Endothelial cell of umbilical vein (primary cell): Measurements from ENCODE around the gene IPO9. TPM values are rescaled to one million over a fixed set of nuclear protein-coding genes. Genes with fewer than 3 reads are reported as not detected.

Experiments used
- BruUV-seq: library from RNA; stranded (reverse); fragments of 400-500 nt; replicated peaks from 2 replicates; lab custom pipeline; 2021; lab: Mats Ljungman, UMichigan
- CTCF ChIA-PET: fragments of 300-600, 350-600 bp; sonication (Branson Sonifier 250); formaldehyde crosslinking; loops from one replicate; lab custom pipeline; 2021; ENCODE audit warnings: antibody characterized with exemption, inconsistent platforms; lab: Charles Lee
- POLR2A ChIA-PET: fragments of 300-600, 350-600 bp; sonication (Branson Sonifier 250); formaldehyde crosslinking; loops from one replicate; lab custom pipeline; 2021; ENCODE audit warnings: antibody characterized with exemption, inconsistent platforms; lab: Charles Lee
- DNase-seq: peaks from one replicate; pipeline ENCODE4 v3.0.0-alpha.2; 2011; ENCODE audit warnings: low read depth, low spot score
- FAIRE-seq: peaks from 2 replicates; lab custom pipeline; 2011; peaks lifted over from hg19 to GRCh38; lab: Jason Lieb, UNC
- H2AFZ ChIP-seq: 2 replicates; pipeline ENCODE4 v1.6.0; 2012; ENCODE audit warnings: low read depth, low read length, control low read depth, inconsistent platforms
- H3K27ac ChIP-seq: 2 replicates; pipeline ENCODE4 v1.5.1; 2011; ENCODE audit warnings: low read depth, mild to moderate bottlenecking, control low read depth, low read length, moderate library complexity; ENCODE audit not compliant: insufficient read depth
- H3K27me3 ChIP-seq, 2 experiments: 2 replicates each; pipeline versions ENCODE4 v1.6.0 to v1.6.1; 2011; ENCODE audit warnings: low read length in 2 of 2, mixed read lengths in 1 of 2; ENCODE audit not compliant: control insufficient read depth in 2 of 2, insufficient read depth in 2 of 2
- H3K36me3 ChIP-seq, 2 experiments: 2 replicates in 1 of 2; 3 replicates in 1 of 2; pipeline ENCODE4 v1.5.1; 2011; ENCODE audit warnings: low read length in 2 of 2, mild to moderate bottlenecking in 1 of 2, moderate library complexity in 1 of 2; ENCODE audit not compliant: control insufficient read depth in 2 of 2, insufficient read depth in 2 of 2; ENCODE audit errors: extremely low read depth in 1 of 2
- H3K4me1 ChIP-seq: 3 replicates; pipeline ENCODE4 v1.5.1; 2011; ENCODE audit warnings: mild to moderate bottlenecking, low read length; ENCODE audit not compliant: control insufficient read depth, insufficient read depth; ENCODE audit errors: extremely low read depth
- H3K4me2 ChIP-seq: 2 replicates; pipeline ENCODE4 v1.6.1; 2011; ENCODE audit warnings: low read length, control low read depth, mixed read lengths; ENCODE audit not compliant: insufficient read depth
- H3K4me3 ChIP-seq, 3 experiments: fragments of 200-600 bp in 1 of 3; sonication (generic), shearing (Covaris generic) in 1 of 3; replicated peaks in 1 of 3; 2 replicates each; pipeline ENCODE4 v1.5.1; 2011 to 2016; ENCODE audit warnings: control low read depth in 3 of 3, low read length in 3 of 3, mild to moderate bottlenecking in 2 of 3, inconsistent platforms in 1 of 3, low read depth in 1 of 3, moderate library complexity in 1 of 3; ENCODE audit not compliant: insufficient read depth in 1 of 3
- H3K79me2 ChIP-seq: 2 replicates; pipeline ENCODE4 v1.6.0; 2012; ENCODE audit warnings: low read length, inconsistent platforms; ENCODE audit not compliant: control insufficient read depth, insufficient read depth
- H3K9ac ChIP-seq: replicated peaks from 2 replicates; pipeline ENCODE3; 2011; ENCODE audit warnings: low read length, control low read depth; ENCODE audit not compliant: insufficient read depth; ENCODE audit errors: extremely low read depth
- H3K9me1 ChIP-seq: replicated peaks from 3 replicates; pipeline ENCODE4 v1.6.0; 2011; ENCODE audit warnings: mild to moderate bottlenecking, low read length; ENCODE audit not compliant: control insufficient read depth, insufficient read depth; ENCODE audit errors: extremely low read depth
- H3K9me3 ChIP-seq: replicated peaks from 2 replicates; pipeline ENCODE4 v1.5.1; 2012; ENCODE audit warnings: low read length, inconsistent platforms; ENCODE audit not compliant: control insufficient read depth, insufficient read depth
- H4K20me1 ChIP-seq: replicated peaks from 2 replicates; pipeline ENCODE3; 2011; ENCODE audit warnings: mild to moderate bottlenecking, low read length; ENCODE audit not compliant: control insufficient read depth, insufficient read depth; ENCODE audit errors: extremely low read depth
- CTCF ChIP-seq, 2 donors: IDR thresholded peaks; 1 replicate in 1 of 2; 2 replicates in 1 of 2; pipeline ENCODE4 v1.5.1; 2011; ENCODE audit warnings: low read length in 2 of 2, mild to moderate bottlenecking in 2 of 2, moderate library complexity in 2 of 2, control low read depth in 1 of 2, inconsistent platforms in 1 of 2, low read depth in 1 of 2; ENCODE audit not compliant: insufficient read depth in 1 of 2; ENCODE audit errors: extremely low read depth in 1 of 2
- EZH2 ChIP-seq: IDR thresholded peaks from 2 replicates; pipeline ENCODE4 v1.6.1; 2012; ENCODE audit warnings: borderline replicate concordance, low read depth, mild to moderate bottlenecking, moderate library complexity, low read length, inconsistent platforms; ENCODE audit not compliant: severe bottlenecking
- FOS ChIP-seq: IDR thresholded peaks from 2 replicates; pipeline ENCODE4 v1.6.1; 2011; ENCODE audit warnings: mild to moderate bottlenecking, low read length, moderate library complexity, borderline replicate concordance; ENCODE audit not compliant: insufficient read depth
- GATA2 ChIP-seq: IDR thresholded peaks from 2 replicates; pipeline ENCODE4 v1.7.0; 2011; ENCODE audit warnings: low read depth, mild to moderate bottlenecking, moderate library complexity, mixed read lengths, low read length; ENCODE audit not compliant: insufficient read length, insufficient read depth
- JUN ChIP-seq: IDR thresholded peaks from 2 replicates; pipeline ENCODE4 v1.6.1; 2011; ENCODE audit warnings: borderline replicate concordance, low read depth; ENCODE audit not compliant: insufficient read length, insufficient read depth
- MAX ChIP-seq: IDR thresholded peaks from 2 replicates; pipeline ENCODE4 v1.6.1; 2011; ENCODE audit not compliant: insufficient read depth, insufficient read length
- MYC ChIP-seq: IDR thresholded peaks from one replicate; pipeline ENCODE4 v1.6.1; 2011; ENCODE audit warnings: mild to moderate bottlenecking, low read depth, low read length
- POLR2A ChIP-seq: IDR thresholded peaks from 2 replicates; pipeline ENCODE4 v1.6.1; 2012; ENCODE audit warnings: low read depth, mild to moderate bottlenecking, control low read depth, low read length
- POLR2AphosphoS5 ChIP-seq: IDR thresholded peaks from 2 replicates; pipeline ENCODE4 v1.6.1; 2012; ENCODE audit warnings: low read depth, mild to moderate bottlenecking, control low read depth, low read length, moderate library complexity; ENCODE audit not compliant: insufficient read depth
- dilution Hi-C: fragments of 300-500 bp; cut with MboI; formaldehyde crosslinking; loops from one replicate; pipeline ENCODE4 v1.15.0; 2019; ENCODE audit warnings: low sequenced_read_pairs; ENCODE audit not compliant: extremely low pct_ligation_motif_present
- intact Hi-C: fragments of 100-400 bp; cut with micrococcal nuclease; formaldehyde crosslinking; loops from one replicate; pipeline ENCODE4 v1.10.0; 2022
- polyA plus RNA-seq, 4 experiments: library from polyadenylated mRNA; depleted of rRNA in 3 of 4; stranded (reverse) in 3 of 4; unstranded in 1 of 4; fragments of >200 nt; gene quantifications; 2 replicates each; pipeline versions ENCODE4 v1.2.1 to v1.2.3, GENCODE V29; 2011 to 2012; ENCODE audit warnings: missing spikeins in 1 of 4
- total RNA-seq: library from RNA; stranded (reverse); gene quantifications from 2 replicates; pipeline ENCODE4 v1.2.3, GENCODE V29; 2021

The IPO9 gene
- total and polyA plus RNA-seq, 2 donors (not counting 3 experiments of a cell fraction or from before 2014, with no cell fraction given) = 53.4 to 104 TPM

GRCh38 chr1:201930137-201930536 lies 101.2 kb downstream of the IPO9 start:
- no peak for FAIRE-seq
- TF ChIP-seq JUN (no peak), MAX (no peak), MYC (no peak), CTCF (IDR thresholded peaks at IDR 0.05; ENCODE audit: extremely low read depth in 1 of 2, insufficient read depth in 1 of 2, low read depth in 1 of 2, low read length in 2 of 2) (no peak), POLR2A (no peak), FOS (no peak), GATA2 (no peak), POLR2AphosphoS5 (no peak), EZH2 (no peak)
- Histone ChIP-seq H3K36me3 (no peaks in the 10 kb centered on the region), H3K9me3 (no peaks in the 10 kb centered on the region), H3K4me3 (no peak overlapping the region), H3K79me2 (no peaks in the 10 kb centered on the region), H4K20me1 (no peaks in the 10 kb centered on the region), H3K4me1 (no peaks in the 10 kb centered on the region), H3K4me2 (no peak overlapping the region), H2AFZ (no peak overlapping the region), H3K27me3 (peaks cover 8 to 11% of the 10 kb centered on the region in 2 experiments), H3K9me1 (no peaks in the 10 kb centered on the region), H3K9ac (no peak overlapping the region), H3K27ac (no peak overlapping the region)
- dilution Hi-C loops = no loop called here
- ChIA-PET CTCF (no interaction called here), POLR2A (no interaction called here)
- no peak for DNase-seq
- BruUV-seq = no TSS peak
- intact Hi-C loops = no loop called here
